Lower leg skin (tissue), 4 donors: ENCODE results near the gene DHRS9. TPM values are rescaled to one million over a fixed set of nuclear protein-coding genes. Genes with fewer than 3 reads are reported as not detected.

Source experiments
- DNase-seq, 2 donors: peaks; one replicate each; pipeline ENCODE4 v3.0.0-alpha.2; 2019; ENCODE audit warnings: low spot score in 2 of 2
- H3K4me3 ChIP-seq: fragments of 200-600 bp; sonication (generic); 2 replicates; pipeline ENCODE4 v1.5.1; 2017; ENCODE audit warnings: mild to moderate bottlenecking, low read depth; ENCODE audit not compliant: poor library complexity, severe bottlenecking
- POLR2A ChIP-seq, 2 donors: fragments of 450-650 bp; IDR thresholded peaks; one replicate each; pipeline ENCODE4 v1.6.1; 2016 to 2017; ENCODE audit warnings: antibody characterized with exemption in 2 of 2, mild to moderate bottlenecking in 1 of 2, moderate library complexity in 1 of 2
- WGBS, 2 donors: methylation state at CpG; one replicate each; pipeline ENCODE4 v1.1.5; 2018; 5-methylcytosine and 5-hydroxymethylcytosine counted together
- intact Hi-C: fragments of 100-400 bp; cut with DNase I; formaldehyde crosslinking; loops from one replicate; pipeline ENCODE4 v1.15.0; 2023; ENCODE audit warnings: low total_unique reads
- total RNA-seq, 4 donors: library from RNA; depleted of rRNA; stranded (reverse); fragments of >200 nt; gene quantifications; one replicate each; pipeline ENCODE4 v1.1.0, GENCODE V29; 2016
- TF ChIP-seq, protein P1 (sequence below), 3 donors: fragments of 450-650 bp; IDR thresholded peaks; one replicate each; pipeline ENCODE4 v1.5.1; 2016; ENCODE audit warnings: antibody characterized with exemption in 3 of 3, mild to moderate bottlenecking in 3 of 3, moderate library complexity in 2 of 3

Gene DHRS9
- total RNA-seq, 4 donors from 2014 or later = 1.4 to 3.4 (median 1.9) TPM; not detected in 1

DNA sequence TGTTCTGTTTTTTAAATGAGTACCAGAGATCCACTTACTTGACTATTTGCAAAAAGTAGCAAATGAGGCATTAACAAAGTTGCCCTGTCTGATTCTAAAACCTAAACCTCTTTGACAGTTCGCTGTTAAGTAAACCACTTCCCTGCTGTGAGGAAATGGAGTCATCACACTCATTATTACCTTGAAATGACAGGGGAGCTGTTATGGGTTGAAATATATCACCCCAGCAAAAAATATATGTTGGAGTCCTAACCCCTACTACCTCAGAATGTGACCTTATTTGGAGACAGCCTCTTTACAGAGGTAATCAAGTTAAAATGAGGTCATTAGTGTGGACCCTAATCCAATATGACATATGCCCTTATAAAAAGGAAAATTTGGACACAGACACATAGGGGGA lies 36.1 kb downstream of the DHRS9 start:
- intact Hi-C loops = no loop called here
- DNase-seq = no peak
- 58 to 78% methylated on average over 1 of the region's 1 CpG for whole genome bisulfite sequencing, 2 donors
- no peak overlapping the region for H3K4me3 ChIP-seq
- TF ChIP-seq, protein P1, sequence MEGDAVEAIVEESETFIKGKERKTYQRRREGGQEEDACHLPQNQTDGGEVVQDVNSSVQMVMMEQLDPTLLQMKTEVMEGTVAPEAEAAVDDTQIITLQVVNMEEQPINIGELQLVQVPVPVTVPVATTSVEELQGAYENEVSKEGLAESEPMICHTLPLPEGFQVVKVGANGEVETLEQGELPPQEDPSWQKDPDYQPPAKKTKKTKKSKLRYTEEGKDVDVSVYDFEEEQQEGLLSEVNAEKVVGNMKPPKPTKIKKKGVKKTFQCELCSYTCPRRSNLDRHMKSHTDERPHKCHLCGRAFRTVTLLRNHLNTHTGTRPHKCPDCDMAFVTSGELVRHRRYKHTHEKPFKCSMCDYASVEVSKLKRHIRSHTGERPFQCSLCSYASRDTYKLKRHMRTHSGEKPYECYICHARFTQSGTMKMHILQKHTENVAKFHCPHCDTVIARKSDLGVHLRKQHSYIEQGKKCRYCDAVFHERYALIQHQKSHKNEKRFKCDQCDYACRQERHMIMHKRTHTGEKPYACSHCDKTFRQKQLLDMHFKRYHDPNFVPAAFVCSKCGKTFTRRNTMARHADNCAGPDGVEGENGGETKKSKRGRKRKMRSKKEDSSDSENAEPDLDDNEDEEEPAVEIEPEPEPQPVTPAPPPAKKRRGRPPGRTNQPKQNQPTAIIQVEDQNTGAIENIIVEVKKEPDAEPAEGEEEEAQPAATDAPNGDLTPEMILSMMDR (IDR thresholded peaks at IDR 0.05) = no peak
- TF ChIP-seq POLR2A (IDR thresholded peaks at IDR 0.05) = no peak

GRCh38 chr2:169106134-169106533 lies 36.8 kb downstream of the DHRS9 start:
- intact Hi-C loops = no loop called here
- TF ChIP-seq, protein P1 (IDR thresholded peaks at IDR 0.05) = no peak
- TF ChIP-seq POLR2A (IDR thresholded peaks at IDR 0.05) = no peak
- H3K4me3 ChIP-seq = no peak overlapping the region
- WGBS, 2 donors = 84 to 91% methylated on average over 2 of the region's 2 CpGs
- no peak for DNase-seq

DNA sequence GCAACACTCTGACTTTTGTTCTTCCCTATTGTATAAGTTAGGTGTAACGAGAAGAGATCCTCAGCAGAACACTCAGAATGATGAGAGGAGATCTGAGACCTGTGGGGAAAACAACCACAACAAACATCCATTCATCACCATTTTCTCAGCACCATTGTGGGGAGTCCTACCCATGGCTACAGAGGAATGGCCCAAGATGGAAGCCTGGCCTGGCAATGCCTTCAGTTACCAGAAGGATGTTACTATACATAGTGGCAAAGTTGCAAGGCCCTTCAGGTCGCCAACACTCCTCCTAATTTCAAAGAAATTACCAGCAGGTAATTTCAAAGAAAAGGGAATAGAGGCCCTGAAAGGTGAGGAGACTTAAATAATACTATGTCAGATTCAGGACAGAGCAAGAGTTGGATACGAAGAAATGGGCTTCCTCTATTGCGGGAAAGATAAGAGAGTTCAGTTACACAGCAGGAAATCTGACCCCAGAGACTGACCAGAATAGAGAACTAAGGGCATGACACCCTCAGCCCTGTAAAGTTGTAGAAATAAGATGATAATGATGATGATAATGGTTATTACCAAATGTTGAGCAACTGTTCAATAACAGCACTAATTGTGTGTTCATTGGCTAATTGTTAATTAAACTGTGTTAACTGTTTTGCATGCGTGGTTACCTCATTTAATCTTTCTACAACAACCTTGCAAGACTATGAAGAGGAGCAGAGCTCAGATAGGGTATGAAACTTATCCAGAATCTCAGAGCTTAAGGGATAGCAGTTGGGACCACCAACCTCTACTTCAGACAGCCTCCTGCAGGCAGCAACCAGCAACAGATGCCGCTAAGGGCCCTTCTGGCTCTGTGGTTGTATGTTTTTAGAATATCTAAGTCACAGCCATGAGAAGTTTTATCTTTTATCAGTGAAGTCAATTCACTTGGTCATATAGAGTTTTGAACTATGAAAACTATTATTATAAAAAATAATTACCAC lies 37.5 kb downstream of the DHRS9 start:
- TF ChIP-seq POLR2A (IDR thresholded peaks at IDR 0.05) = no peak
- TF ChIP-seq, protein P1 (IDR thresholded peaks at IDR 0.05) = no peak
- intact Hi-C loops = no loop called here
- no peak for DNase-seq
- no peak overlapping the region for H3K4me3 ChIP-seq
- WGBS, 2 donors = 87 to 90% methylated on average over 6 of the region's 6 CpGs

- no peak for DNase-seq
- 44 to 56% methylated on average over 2 of the region's 2 CpGs for WGBS, 2 donors
- TF ChIP-seq, protein P1 (IDR thresholded peaks at IDR 0.05) = no peak
- TF ChIP-seq POLR2A (IDR thresholded peaks at IDR 0.05) = no peak
- H3K4me3 ChIP-seq = no peak overlapping the region
- intact Hi-C loops = no loop called here
These were observed 38.3 kb downstream of the DHRS9 start for GRCh38 chr2:169107645-169108044.

DNA sequence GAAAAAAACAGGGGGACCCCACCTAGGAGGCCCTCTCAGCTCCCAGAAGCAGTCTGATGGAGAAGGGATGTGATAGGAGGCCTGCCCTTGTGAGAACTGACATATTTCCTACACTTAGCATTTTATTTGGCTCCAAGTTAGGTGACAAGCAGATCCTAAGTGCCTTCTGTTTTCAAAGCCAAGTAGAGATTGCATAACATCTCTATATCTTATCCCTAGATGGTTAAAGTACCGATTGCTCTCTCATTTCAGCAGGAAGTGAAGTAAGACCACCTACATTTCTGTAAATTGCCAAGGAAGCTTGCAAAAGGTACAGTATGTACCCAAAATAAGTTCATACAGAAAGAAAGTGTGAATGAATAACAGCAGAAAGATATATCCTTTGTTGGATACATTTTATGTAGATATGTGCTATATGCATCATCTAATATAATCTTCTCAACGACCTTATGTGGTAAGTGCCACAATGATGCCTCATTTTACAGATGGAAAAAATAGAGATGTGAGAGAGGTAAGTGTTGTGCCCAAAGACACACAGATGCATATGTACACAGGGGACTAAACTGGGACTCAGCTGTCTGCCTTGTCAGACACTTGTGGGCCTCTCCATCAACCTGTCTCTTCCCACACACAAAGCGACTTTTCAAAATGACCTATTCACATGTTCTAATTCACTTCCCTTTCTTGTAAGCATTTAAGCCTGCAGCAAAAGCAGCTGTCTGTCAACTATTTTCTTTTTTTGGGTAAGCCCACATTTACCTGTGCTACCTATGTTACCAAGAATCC lies 38.9 kb downstream of the DHRS9 start:
- no peak for TF ChIP-seq POLR2A (IDR thresholded peaks at IDR 0.05)
- TF ChIP-seq, protein P1 (IDR thresholded peaks at IDR 0.05) = no peak
- DNase-seq = no peak
- H3K4me3 ChIP-seq = no peak overlapping the region
- 61 to 62% methylated on average over 3 of the region's 3 CpGs for WGBS, 2 donors
- intact Hi-C loops = no loop called here
